B cell (primary cell): Measurements from ENCODE around the gene PPP1R18. TPM values are rescaled to one million over a fixed set of nuclear protein-coding genes. Genes with fewer than 3 reads are reported as not detected.

ENCODE experiments used
- ATAC-seq: fragments of 200-7000 bp; cut with Tn5 transposase; one replicate; pipeline ENCODE4 v1.10.0; 2021; ENCODE audit warnings: low read depth, mild to moderate bottlenecking, moderate number of reproducible peaks, moderate library complexity
- CTCF ChIA-PET: fragments of 350-600 bp; sonication (Branson Sonifier 250); formaldehyde crosslinking; loops from one replicate; lab custom pipeline; 2021; ENCODE audit warnings: antibody characterized with exemption, inconsistent platforms; lab: Charles Lee
- POLR2A ChIA-PET: fragments of 350-600 bp; sonication (Branson Sonifier 250); formaldehyde crosslinking; loops from one replicate; lab custom pipeline; 2021; ENCODE audit warnings: antibody characterized with exemption; lab: Charles Lee
- DNase-seq: peaks from one replicate; pipeline ENCODE4 v3.0.0; 2013
- H2AFZ ChIP-seq: 2 replicates; pipeline ENCODE4 v1.6.1; 2012; ENCODE audit warnings: mild to moderate bottlenecking, low read depth, low read length; ENCODE audit not compliant: insufficient read depth, poor library complexity, severe bottlenecking
- H3K27ac ChIP-seq, 2 donors: 1 replicate in 1 of 2; 2 replicates in 1 of 2; pipeline ENCODE4 v1.5.1; 2012 to 2013; ENCODE audit warnings: low read length in 2 of 2, mild to moderate bottlenecking in 2 of 2, moderate library complexity in 1 of 2
- H3K27me3 ChIP-seq, 4 experiments: fragments of 200-600 bp in 1 of 4; sonication (generic) in 1 of 4; replicated peaks in 1 of 4; 1 replicate in 2 of 4; 2 replicates in 2 of 4; pipeline versions ENCODE4 v1.6.1 to v1.7.0; 2013 to 2016; ENCODE audit warnings: low read length in 3 of 4, mild to moderate bottlenecking in 2 of 4, mixed read lengths in 1 of 4, moderate library complexity in 1 of 4; ENCODE audit not compliant: insufficient read depth in 4 of 4, control insufficient read depth in 3 of 4; ENCODE audit errors: control extremely low read depth in 1 of 4
- H3K36me3 ChIP-seq, 2 experiments: replicated peaks in 1 of 2; 1 replicate in 1 of 2; 2 replicates in 1 of 2; pipeline versions ENCODE4 v1.6.1 to v1.7.1; 2013; ENCODE audit warnings: low read length in 1 of 2; ENCODE audit not compliant: insufficient read depth in 2 of 2, control insufficient read depth in 1 of 2; ENCODE audit errors: control extremely low read depth in 1 of 2, extremely low read depth in 1 of 2
- H3K4me1 ChIP-seq, 2 donors: fragments of 200-600 bp in 1 of 2; sonication (generic) in 1 of 2; 1 replicate in 1 of 2; 2 replicates in 1 of 2; pipeline versions ENCODE4 v1.5.1 to v1.6.1; 2013 to 2017; ENCODE audit warnings: low read length in 2 of 2; ENCODE audit not compliant: control insufficient read depth in 2 of 2, insufficient read depth in 2 of 2
- H3K4me2 ChIP-seq: replicated peaks from 2 replicates; pipeline ENCODE3; 2012; ENCODE audit warnings: mild to moderate bottlenecking, low read depth, low read length; ENCODE audit not compliant: poor library complexity, severe bottlenecking
- H3K4me3 ChIP-seq, 5 experiments: fragments of 200-600 bp in 1 of 5; sonication (generic) in 1 of 5; 1 replicate in 3 of 5; 2 replicates in 2 of 5; pipeline versions ENCODE4 v1.5.1 to v1.7.0; 2011 to 2016; ENCODE audit warnings: low read length in 4 of 5, mild to moderate bottlenecking in 4 of 5, low read depth in 2 of 5, control low read depth in 1 of 5, moderate library complexity in 1 of 5; ENCODE audit not compliant: insufficient read depth in 1 of 5; ENCODE audit errors: control extremely low read depth in 1 of 5, extremely low read depth in 1 of 5
- H3K79me2 ChIP-seq: fragments of 200-600 bp; sonication (generic); one replicate; pipeline ENCODE4 v1.6.0; 2016; ENCODE audit warnings: low read length; ENCODE audit not compliant: control insufficient read depth, insufficient read depth
- H3K9ac ChIP-seq: fragments of 200-600 bp; sonication (generic); 2 replicates; pipeline ENCODE4 v1.6.1; 2017; ENCODE audit warnings: mild to moderate bottlenecking, low read length, moderate library complexity
- H3K9me3 ChIP-seq, 3 donors: one replicate each; pipeline versions ENCODE4 v1.6.1 to v1.7.1; 2013; ENCODE audit warnings: low read length in 2 of 3; ENCODE audit not compliant: control insufficient read depth in 2 of 3, insufficient read depth in 1 of 3; ENCODE audit errors: control extremely low read depth in 1 of 3
- H4K20me1 ChIP-seq: 2 replicates; pipeline ENCODE4 v1.6.0; 2012; ENCODE audit warnings: mild to moderate bottlenecking, low read length; ENCODE audit not compliant: insufficient read depth, control insufficient read depth, poor library complexity, severe bottlenecking
- H3K27ac Mint-ChIP-seq: one replicate; pipeline ENCODE4 v1.8.0; 2021; ENCODE audit warnings: mixed read lengths
- H3K27me3 Mint-ChIP-seq: one replicate; pipeline ENCODE4 v1.8.0; 2021; ENCODE audit warnings: mixed read lengths
- H3K4me1 Mint-ChIP-seq: one replicate; pipeline ENCODE4 v1.8.0; 2021; ENCODE audit warnings: mixed read lengths
- H3K4me3 Mint-ChIP-seq: one replicate; pipeline ENCODE4 v1.8.0; 2021; ENCODE audit warnings: mixed read lengths
- H3K9me3 Mint-ChIP-seq: one replicate; pipeline ENCODE4 v1.8.0; 2022; ENCODE audit warnings: mixed read lengths; ENCODE audit not compliant: insufficient read depth
- EZH2 ChIP-seq: IDR thresholded peaks from 2 replicates; pipeline ENCODE4 v1.6.1; 2012; ENCODE audit warnings: borderline replicate concordance, low read depth, mild to moderate bottlenecking, moderate library complexity, low read length; ENCODE audit not compliant: insufficient read depth, poor library complexity, severe bottlenecking
- WGBS: methylation state at CpG from one replicate; pipeline ENCODE4 v1.1.5; 2013; ENCODE audit warnings: missing lambda C conversion rate; ENCODE audit not compliant: insufficient coverage; 5-methylcytosine and 5-hydroxymethylcytosine counted together
- intact Hi-C: fragments of 100-400 bp; cut with micrococcal nuclease; formaldehyde crosslinking; loops from one replicate; pipeline ENCODE4 v1.10.0; 2022
- polyA plus RNA-seq: library from polyadenylated mRNA; depleted of rRNA; stranded (reverse); fragments of >200 nt; gene quantifications from 2 replicates; pipeline ENCODE4 v1.2.3, GENCODE V29; 2012
- total RNA-seq, 2 donors: library from RNA; stranded (reverse); fragments of 120-200 nt in 1 of 2; gene quantifications; 1 replicate in 1 of 2; 2 replicates in 1 of 2; pipeline versions ENCODE4 v1.2.3 to v1.2.4, GENCODE V29; 2013 to 2022
- TF ChIP-seq, protein P1 (sequence below): fragments of 200-600 bp; IDR thresholded peaks from one replicate; pipeline ENCODE4 v1.8.0; 2022; ENCODE audit warnings: antibody characterized with exemption, mild to moderate bottlenecking

PPP1R18 gene
- total and polyA plus RNA-seq, 2 donors (not counting 1 experiment from before 2014, with no cell fraction given): 113 to 125 TPM

DNA sequence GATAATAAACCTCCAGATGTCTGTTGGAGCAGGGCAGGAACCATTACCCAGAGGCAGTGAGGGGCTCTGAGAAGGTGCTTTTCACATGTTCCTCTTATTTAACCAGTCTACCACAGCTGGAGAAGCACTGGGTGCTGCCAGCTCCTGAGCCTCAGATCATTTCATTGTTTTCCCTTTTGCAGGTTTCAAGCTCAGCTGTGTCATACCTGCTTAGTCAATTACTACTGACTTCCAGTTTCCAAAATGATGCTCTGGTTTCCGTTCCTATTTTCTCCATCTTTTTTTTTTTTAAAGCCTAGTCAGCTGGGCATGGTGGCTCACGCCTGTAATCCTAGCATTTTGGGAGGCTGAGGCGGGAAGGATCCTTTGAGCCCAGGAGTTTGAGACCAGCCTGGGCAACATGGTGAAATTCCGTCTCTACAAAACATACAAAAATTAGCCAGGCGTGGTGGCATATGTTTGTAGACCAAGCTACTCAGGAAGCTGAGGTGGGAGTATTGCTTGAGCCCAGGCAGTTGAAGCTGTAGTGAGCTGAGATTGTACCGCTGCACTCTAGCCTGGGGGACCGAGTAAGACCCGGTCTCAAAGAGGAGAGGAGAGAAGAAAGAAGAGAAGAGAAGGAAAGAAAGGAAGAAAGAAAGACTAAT lies 49.3 kb upstream of the PPP1R18 start:
- H3K27ac Mint-ChIP-seq: peak overlapping the region; percentile 55
- Histone ChIP-seq H3K36me3 (peaks cover 0 to 14% of the 10 kb centered on the region in 2 experiments), H3K4me1 (peaks cover 37 to 40% of the 10 kb centered on the region in 2 donors), H3K9me3 (no peaks in the 10 kb centered on the region), H3K27ac (peak overlapping the region in 1 of 2 donors; percentile 51), H4K20me1 (peaks cover 7% of the 10 kb centered on the region), H2AFZ (no peak overlapping the region), H3K4me3 (no peak overlapping the region), H3K79me2 (peaks cover 20% of the 10 kb centered on the region), H3K9ac (peak overlapping the region; percentile 11), H3K4me2 (peak overlapping the region; percentile 49), H3K27me3 (no peaks in the 10 kb centered on the region)
- TF ChIP-seq EZH2: no peak
- TF ChIP-seq, protein P1, sequence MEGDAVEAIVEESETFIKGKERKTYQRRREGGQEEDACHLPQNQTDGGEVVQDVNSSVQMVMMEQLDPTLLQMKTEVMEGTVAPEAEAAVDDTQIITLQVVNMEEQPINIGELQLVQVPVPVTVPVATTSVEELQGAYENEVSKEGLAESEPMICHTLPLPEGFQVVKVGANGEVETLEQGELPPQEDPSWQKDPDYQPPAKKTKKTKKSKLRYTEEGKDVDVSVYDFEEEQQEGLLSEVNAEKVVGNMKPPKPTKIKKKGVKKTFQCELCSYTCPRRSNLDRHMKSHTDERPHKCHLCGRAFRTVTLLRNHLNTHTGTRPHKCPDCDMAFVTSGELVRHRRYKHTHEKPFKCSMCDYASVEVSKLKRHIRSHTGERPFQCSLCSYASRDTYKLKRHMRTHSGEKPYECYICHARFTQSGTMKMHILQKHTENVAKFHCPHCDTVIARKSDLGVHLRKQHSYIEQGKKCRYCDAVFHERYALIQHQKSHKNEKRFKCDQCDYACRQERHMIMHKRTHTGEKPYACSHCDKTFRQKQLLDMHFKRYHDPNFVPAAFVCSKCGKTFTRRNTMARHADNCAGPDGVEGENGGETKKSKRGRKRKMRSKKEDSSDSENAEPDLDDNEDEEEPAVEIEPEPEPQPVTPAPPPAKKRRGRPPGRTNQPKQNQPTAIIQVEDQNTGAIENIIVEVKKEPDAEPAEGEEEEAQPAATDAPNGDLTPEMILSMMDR: no peak
- peak overlapping the region; percentile 57 for H3K4me3 Mint-ChIP-seq
- CTCF ChIA-PET: interaction anchor here (1.2 to 22.5 kb wide), 7 partner anchors 9 to 254 kb away, joined by 3 to 963 read pairs (median 4); partner anchors contain the start of genes DHX16 and TUBB
- 39% methylated on average over 5 of the region's 8 CpGs for WGBS
- H3K9me3 Mint-ChIP-seq: no peaks in the 10 kb centered on the region
- H3K4me1 Mint-ChIP-seq: peaks cover 40% of the 10 kb centered on the region
- POLR2A ChIA-PET: interaction anchor here (0.6 to 0.9 kb wide), 4 partner anchors 14 to 136 kb away, joined by 3 to 9 read pairs (median 4); no protein-coding TSS in a partner anchor
- peak; percentile 76 for DNase-seq
- intact Hi-C loops: no loop called here
- peak; percentile 53 for ATAC-seq
- no peaks in the 10 kb centered on the region for H3K27me3 Mint-ChIP-seq
